ENCODE data around the gene SETD6.

GRCh38 chr16:58485184-58485887 is 30.0 kb upstream of the SETD6 start:
- TF ChIP-seq POLR2A (IDR thresholded peaks at IDR 0.05): no peak
- TF ChIP-seq CTCF (IDR thresholded peaks at IDR 0.05): no peak

Measured in esophagus squamous epithelium (tissue), 4 donors.